ENCODE measurements around the gene RCOR3.

RCOR3 gene

GRCh38 chr1:211287218-211287617 lies 28.1 kb downstream of the RCOR3 start:
- no peaks in the 10 kb centered on the region for H3K9me2 ChIP-seq (replicated peaks; ENCODE audit: insufficient read depth, low read length)
- TF ChIP-seq CTCF (IDR thresholded peaks at IDR 0.05; ENCODE audit: insufficient read depth, low read length, poor library complexity, severe bottlenecking) (no peak), EZH2phosphoT487 (conservative IDR thresholded peaks at IDR 0.05; ENCODE audit: low read length) (no peak)
- no peak overlapping the region for H3K4me3 ChIP-seq (ENCODE audit: insufficient read depth, low read length, poor library complexity, severe bottlenecking)
- no peaks in the 10 kb centered on the region; the same call in 1 of the 2 replicates for H3F3A ChIP-seq (ENCODE audit: insufficient read depth)
- no peaks in the 10 kb centered on the region for H4K20me1 ChIP-seq (ENCODE audit: low read depth, low read length)
- no peak overlapping the region for H3K27ac ChIP-seq (ENCODE audit: low read depth, low read length)
- H3K4me2 ChIP-seq (ENCODE audit: low read depth, low read length, poor library complexity, severe bottlenecking): no peak overlapping the region
- no peak overlapping the region for H3K9ac ChIP-seq (ENCODE audit: low read length)
- H3K36me3 ChIP-seq (ENCODE audit: low read length): peaks cover 26% of the 10 kb centered on the region
- H3K9me3 ChIP-seq (ENCODE audit: insufficient read depth, low read length): no peaks in the 10 kb centered on the region
- H2AFZ ChIP-seq (ENCODE audit: low read depth, low read length, severe bottlenecking): no peak overlapping the region
- H3K79me2 ChIP-seq (ENCODE audit: insufficient read depth, low read length): no peaks in the 10 kb centered on the region; the same call in 1 of the 2 replicates
- H3K27me3 ChIP-seq (ENCODE audit: low read length): no peaks in the 10 kb centered on the region

- Histone ChIP-seq H2AFZ (ENCODE audit: low read depth, low read length, severe bottlenecking) (no peak overlapping the region), H3K27me3 (ENCODE audit: low read length) (no peaks in the 10 kb centered on the region), H3K4me3 (ENCODE audit: insufficient read depth, low read length, poor library complexity, severe bottlenecking) (no peak overlapping the region), H3K36me3 (ENCODE audit: low read length) (peaks cover 60% of the 10 kb centered on the region), H3K27ac (ENCODE audit: low read depth, low read length) (no peak overlapping the region), H3F3A (ENCODE audit: insufficient read depth) (peaks cover 5% of the 10 kb centered on the region; the same call in 1 of the 2 replicates), H4K20me1 (ENCODE audit: low read depth, low read length) (peaks cover 3% of the 10 kb centered on the region; the same call in 1 of the 2 replicates), H3K9ac (ENCODE audit: low read length) (no peak overlapping the region), H3K4me2 (ENCODE audit: low read depth, low read length, poor library complexity, severe bottlenecking) (no peak overlapping the region), H3K79me2 (ENCODE audit: insufficient read depth, low read length) (no peaks in the 10 kb centered on the region; the same call in 1 of the 2 replicates), H3K9me2 (replicated peaks; ENCODE audit: insufficient read depth, low read length) (no peaks in the 10 kb centered on the region), H3K9me3 (ENCODE audit: insufficient read depth, low read length) (no peaks in the 10 kb centered on the region)
- no peak for TF ChIP-seq EZH2phosphoT487 (conservative IDR thresholded peaks at IDR 0.05; ENCODE audit: low read length)
- TF ChIP-seq CTCF (IDR thresholded peaks at IDR 0.05; ENCODE audit: insufficient read depth, low read length, poor library complexity, severe bottlenecking): no peak
Observed at GRCh38 chr1:211292411-211292810, 33.2 kb downstream of the RCOR3 start.

GRCh38 chr1:211296396-211296795 lies 37.2 kb downstream of the RCOR3 start:
- H3K4me3 ChIP-seq (ENCODE audit: insufficient read depth, low read length, poor library complexity, severe bottlenecking): no peak overlapping the region
- peaks cover 3% of the 10 kb centered on the region; the same call in 1 of the 2 replicates for H4K20me1 ChIP-seq (ENCODE audit: low read depth, low read length)
- H3K27ac ChIP-seq (ENCODE audit: low read depth, low read length): no peak overlapping the region
- H3K79me2 ChIP-seq (ENCODE audit: insufficient read depth, low read length): no peaks in the 10 kb centered on the region; the same call in 1 of the 2 replicates
- TF ChIP-seq EZH2phosphoT487 (conservative IDR thresholded peaks at IDR 0.05; ENCODE audit: low read length) (no peak), CTCF (IDR thresholded peaks at IDR 0.05; ENCODE audit: insufficient read depth, low read length, poor library complexity, severe bottlenecking) (no peak)
- 0 out of 2 replicates have a peak, but pooled peaks cover 5% of the 10 kb centered on the region for H3F3A ChIP-seq (ENCODE audit: insufficient read depth)
- no peak overlapping the region for H3K9ac ChIP-seq (ENCODE audit: low read length)
- no peak overlapping the region for H2AFZ ChIP-seq (ENCODE audit: low read depth, low read length, severe bottlenecking)
- no peak overlapping the region for H3K4me2 ChIP-seq (ENCODE audit: low read depth, low read length, poor library complexity, severe bottlenecking)
- H3K27me3 ChIP-seq (ENCODE audit: low read length): no peaks in the 10 kb centered on the region
- no peaks in the 10 kb centered on the region for H3K9me2 ChIP-seq (replicated peaks; ENCODE audit: insufficient read depth, low read length)
- H3K36me3 ChIP-seq (ENCODE audit: low read length): peaks cover 47% of the 10 kb centered on the region
- H3K9me3 ChIP-seq (ENCODE audit: insufficient read depth, low read length): no peaks in the 10 kb centered on the region

All from SU-DHL-6 (cell line).